ENCODE results near the gene NTRK3.
"Not testable (repeated sequence)": the region's sequence is repeated elsewhere in the genome, so short reads cannot be mapped to it uniquely, and the experiment has no call there.

NTRK3 gene

DNA sequence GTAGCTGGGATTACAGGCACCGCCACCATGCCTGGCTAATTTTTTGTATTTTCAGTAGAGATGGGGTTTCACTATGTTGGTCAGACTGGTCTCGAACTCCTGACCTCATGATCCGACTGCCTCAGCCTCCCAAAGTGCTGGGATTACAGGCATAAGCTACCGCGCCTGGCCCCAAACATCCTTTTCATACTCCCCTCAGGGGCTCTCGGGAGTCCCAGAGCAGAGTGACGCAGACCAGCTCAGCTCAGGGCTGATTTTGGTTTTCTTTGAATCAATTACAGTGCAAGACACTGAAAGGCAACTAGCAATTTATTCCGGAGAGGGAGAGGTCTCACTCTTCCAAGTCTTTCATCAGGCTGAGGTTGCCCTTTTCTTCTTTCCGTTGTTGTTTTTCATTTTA is 184.4 kb downstream of the NTRK3 start:
- not testable (repeated sequence) for DNase-seq

DNA sequence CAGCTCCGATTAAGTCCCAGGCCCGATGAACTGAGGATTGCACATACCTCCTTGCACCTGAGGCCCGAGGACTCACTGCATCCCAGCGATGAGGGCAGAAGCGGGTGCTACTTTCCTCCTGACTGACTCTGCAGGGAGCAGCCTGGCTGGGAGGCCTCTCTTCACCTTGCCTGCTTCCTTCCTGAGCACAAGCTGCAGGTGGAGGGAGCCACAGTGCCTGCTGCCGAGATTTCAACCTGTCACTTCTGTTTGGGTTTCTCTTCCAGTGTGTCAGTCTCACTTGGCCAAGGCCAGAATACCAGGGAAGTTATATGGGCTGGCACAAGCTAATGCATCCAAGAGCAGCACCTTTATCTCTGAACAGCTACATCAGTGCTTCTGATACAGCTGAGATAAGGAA is 185.4 kb downstream of the NTRK3 start:
- DNase-seq, result no peak

DNA sequence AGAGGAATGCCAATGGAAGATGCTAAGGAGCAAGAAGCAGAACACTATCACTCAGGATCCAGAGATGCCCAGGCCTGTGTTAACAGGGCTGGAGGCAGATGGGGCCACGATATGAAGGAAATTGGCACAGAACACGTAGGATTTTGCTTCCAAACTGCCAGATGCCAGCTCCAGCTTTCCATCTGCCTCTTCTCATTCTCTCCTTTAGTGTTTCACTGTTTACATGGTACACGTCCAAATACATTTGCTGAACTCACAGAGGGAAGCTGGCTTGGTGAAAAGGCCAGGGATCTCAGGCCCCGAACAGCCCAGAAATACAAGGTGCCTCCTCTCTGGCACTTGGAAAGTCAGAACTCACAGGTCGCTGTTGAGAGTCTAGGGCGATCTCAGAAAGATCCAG is 187.0 kb downstream of the NTRK3 start:
- DNase-seq, result no peak

DNA sequence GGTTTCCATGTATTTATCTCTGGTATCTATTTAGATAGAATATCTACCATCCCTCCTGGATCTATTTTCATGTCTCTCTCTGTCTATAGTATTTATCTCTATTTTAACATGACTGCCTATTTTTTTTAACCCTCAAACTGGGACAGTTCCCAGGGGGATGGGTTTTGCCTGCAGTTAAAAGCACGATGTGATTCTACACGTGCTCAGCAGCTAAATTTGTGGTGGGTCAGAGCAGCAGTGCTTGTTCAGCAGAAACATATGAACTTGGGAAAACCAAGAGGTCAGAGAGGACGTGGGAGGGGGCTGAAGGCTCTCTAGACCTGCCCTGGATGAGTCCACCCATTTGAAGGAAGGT is 189.2 kb downstream of the NTRK3 start:
- no peak for DNase-seq

DNA sequence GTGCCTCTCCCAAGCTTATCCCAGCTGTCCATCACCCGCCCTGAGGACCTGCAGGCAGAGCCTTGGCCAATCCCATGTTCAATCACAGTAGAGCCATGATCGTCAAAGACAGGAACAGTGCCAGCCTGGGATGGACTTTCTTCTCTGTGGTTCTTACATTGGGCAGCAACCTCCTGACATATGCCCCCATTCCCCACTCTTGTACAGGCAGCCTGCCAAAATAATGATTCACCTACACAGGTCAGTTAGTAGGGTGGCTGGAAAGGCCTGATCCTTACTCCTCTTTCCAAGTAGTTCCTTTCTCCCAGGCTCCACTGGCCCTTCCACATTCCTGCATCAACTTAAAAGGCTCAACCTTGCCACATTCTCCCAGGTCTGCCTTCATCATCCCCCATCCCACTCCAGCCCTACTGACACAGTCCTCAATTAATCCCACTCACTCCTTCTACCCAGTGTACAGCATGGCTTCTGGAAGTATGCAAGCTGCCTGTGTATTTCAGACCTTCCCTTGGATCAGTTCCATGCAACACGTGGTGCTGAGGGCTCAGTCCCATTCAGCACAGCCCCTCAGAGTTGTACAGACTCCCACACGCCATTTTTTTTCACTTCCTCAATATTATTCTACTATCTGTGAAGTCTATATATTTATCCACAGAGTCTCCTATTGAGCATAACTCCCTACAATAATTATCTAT is 189.8 kb downstream of the NTRK3 start:
- no peak for DNase-seq

DNA sequence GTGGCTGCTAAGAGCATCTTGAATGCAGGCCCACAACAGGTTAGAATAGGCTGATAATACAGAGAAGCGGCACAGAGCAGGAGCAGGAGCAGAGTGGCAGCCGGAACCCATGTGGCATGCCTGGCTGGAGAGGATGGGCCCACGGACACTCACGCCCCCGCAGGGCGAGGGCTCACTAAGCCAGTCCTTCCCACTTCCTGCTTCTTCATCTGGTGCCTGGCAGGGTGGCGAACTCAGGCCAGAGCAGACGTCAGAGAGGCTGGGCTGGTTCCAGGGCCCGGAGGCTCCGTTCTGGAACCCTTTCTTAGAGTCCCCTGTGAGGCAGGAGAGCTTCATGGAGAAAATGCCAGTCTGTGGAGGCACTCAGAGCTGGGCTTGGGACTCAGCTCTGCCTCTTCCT is 195.1 kb downstream of the NTRK3 start:
- DNase-seq, result no peak

DNA sequence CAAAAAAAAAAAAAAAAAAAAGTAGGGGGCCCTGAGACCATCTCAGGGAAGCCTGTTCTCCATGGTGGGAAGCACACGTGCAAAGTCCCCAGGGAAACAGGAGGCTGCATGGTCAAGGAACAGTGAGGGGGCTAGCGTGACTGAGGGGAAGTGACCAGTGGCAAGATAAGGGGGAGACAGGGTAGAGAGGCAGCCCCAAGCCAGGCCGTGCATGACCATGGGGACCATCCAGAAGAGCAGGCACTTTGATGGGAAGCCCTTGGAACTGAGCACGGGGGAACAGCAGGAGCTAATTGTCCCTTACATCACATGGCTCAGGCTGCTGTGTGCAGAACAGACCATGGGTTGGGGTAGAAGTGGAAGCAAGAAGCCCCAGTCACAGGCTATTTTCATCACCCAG is 196.2 kb downstream of the NTRK3 start:
- DNase-seq, result no peak

DNA sequence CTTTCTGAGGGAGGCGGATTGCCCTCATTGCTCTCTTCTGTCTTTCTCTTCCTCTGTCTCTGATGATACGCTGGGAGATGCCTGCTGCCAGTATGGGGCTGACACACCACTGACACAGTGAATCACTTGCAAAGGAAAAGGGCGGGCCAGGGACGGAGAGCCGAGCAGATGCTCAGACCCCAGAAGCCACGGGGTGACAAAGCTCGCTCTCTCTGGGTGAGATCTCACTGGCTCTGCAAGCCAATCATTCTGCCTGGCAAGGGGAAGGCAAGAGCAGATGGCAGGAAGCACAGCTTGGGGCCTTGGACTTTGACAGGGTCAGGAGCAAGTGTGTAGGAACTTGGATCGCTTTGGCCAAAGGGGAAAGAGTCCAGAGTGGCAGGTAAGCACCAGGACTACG is 198.7 kb downstream of the NTRK3 start:
- DNase-seq, result no peak

DNA sequence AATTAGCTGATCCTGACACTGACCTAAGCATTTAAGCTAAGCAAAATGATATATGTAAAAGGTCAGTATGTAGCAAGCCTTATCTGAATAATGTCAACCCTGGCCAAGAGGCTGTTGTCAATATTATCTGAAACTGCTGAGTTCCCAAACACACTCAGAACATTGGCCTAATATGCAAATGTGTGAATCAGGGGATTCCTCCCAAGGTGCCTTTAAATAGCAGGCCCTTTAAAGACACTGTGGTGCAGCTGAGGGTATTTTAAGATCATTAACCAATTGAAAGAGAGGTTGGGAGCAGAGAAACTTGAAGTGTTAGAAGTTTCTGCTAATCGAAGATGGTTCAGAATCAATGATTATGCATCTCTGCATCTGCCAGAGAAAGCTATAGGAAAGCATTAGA is 207.0 kb downstream of the NTRK3 start:
- DNase-seq, result no peak

DNA sequence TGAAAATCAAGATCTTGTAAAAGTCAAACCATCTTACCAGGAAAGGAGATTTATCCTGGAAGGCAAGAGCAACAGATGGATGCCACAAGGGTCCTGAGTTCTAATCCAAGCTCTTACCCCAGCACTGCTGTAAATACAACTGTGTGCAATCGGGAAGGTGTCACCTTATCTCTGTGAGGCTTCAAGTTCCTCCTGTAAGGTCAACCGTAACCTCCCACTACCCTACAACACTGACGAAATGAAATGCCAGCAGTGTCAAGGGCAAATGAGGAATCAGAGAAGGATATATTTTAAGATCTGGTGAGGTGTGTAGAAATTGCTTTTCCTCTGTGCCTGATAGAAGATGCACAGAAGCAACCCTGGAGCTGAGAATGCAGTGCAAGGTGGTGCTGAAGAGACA is 207.8 kb downstream of the NTRK3 start:
- DNase-seq, result no peak

DNA sequence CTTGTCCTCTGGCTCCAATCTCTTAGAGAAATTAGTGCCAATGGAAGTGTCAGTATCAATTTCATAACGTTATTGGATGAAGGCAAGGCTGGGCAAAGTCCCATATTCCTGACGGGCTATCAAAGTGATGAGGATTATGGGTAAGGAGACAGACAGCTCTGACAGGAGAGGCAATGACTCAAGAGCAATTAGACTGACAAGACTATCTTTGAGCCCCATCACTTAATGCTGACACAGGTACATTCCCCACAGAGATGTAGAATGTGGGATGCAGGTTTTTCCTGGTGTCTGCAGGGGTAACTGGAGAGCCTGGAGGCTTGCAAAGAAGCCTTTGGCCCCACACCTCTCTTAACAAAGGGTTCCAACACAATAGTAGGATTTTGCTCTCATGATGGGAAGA is 208.3 kb downstream of the NTRK3 start:
- DNase-seq, result no peak

DNA sequence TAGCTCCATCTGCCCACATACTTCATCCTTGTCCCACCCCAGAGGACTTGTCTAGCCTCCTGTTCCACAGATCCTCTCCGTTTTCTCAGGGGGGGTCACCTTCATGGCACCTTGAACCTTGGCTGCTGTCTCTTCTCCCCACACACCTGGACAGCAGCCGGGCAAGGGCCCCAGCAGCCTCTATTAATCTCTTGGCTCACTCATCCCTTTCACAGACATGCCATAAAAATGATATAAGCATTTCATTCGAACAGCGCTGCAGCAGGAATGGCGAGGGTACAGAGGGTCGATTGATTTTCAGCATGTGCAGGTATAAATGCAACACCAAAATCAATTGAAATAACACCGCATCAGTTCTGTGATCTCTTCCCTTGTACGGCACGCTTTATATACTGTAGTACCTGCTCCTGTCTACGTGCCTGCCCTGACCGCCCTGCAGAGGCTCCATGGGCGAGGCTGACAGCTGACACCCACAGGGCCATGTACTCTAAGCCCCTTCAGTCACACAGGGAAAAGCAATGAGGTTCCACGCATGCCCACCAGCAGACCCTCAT is 209.9 kb downstream of the NTRK3 start:
- no peak for DNase-seq

DNA sequence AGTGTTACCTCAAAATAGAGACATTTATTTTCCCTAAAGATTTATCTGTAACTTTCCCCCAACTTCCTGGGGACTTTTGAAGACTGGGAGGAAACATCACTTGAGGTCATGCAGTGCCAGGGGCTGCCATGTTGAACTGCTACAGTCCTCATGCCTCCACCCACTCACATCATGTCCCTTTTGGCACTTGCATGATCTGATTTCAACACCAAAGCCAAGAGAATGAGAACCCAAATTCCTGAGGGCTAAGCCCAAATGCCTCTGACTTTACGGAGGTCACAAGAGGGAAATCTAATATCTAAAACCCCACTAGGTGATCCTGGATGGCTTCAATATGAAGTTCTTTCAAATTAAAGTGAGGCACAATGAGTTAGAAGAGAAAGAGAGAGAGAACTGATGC is 213.1 kb downstream of the NTRK3 start:
- DNase-seq, result no peak

DNA sequence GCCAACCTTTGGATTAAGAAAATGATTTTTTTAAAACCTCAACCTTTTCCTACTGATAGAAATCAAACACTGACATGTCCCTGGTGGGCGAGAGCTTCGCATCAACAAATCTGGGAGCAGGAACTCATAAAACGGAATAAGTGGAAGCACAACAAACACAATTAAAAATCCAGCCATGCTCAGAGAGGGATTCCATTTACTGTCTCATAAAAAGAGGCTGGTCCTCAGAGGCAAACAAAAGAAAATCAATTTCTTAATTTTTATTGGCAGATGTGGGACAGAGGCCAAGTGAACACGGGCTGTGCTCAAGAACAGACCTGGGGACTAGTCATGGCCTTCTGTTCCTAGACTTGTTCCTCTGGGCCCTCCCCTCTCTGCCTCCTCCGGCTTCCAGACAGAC is 214.5 kb downstream of the NTRK3 start:
- no peak for DNase-seq

DNA sequence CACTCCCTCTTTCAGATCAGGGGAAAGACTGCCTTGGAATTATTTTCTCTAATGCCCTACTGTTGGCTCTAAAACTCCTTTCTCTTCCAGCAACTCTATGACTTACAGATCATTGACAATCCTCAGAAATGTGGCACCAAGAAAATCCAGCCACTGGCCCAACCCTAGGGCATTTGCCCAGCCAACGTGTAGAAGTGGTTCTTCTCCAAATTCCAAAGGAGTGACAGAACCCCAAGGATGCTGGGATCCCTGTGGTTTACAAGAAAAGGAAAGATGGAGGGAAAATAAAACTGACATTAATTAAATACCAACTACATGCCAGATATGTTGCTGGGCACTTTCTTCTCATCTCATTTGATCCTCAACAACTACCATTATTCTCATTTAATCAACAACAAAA is 216.0 kb downstream of the NTRK3 start:
- no peak for DNase-seq

DNA sequence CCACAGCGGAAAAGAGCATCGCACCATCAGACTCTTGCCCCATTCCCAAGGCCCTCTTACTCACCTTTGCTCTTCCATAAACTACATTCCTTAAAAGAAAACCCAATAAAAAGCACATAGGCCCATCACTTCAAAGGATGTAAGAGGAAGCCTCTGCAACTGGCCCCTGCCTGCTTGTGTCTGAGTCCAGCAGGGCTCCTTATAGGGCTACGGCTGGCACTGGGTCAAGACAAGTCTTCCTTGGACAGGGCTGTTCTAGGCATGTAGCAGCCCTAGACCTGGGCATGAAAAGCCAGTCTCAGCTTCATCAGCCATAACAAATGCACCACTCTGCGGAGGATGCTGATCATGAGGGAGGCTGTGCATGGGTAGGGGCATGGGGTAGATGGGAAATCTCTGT is 218.3 kb downstream of the NTRK3 start:
- DNase-seq, result no peak

DNA sequence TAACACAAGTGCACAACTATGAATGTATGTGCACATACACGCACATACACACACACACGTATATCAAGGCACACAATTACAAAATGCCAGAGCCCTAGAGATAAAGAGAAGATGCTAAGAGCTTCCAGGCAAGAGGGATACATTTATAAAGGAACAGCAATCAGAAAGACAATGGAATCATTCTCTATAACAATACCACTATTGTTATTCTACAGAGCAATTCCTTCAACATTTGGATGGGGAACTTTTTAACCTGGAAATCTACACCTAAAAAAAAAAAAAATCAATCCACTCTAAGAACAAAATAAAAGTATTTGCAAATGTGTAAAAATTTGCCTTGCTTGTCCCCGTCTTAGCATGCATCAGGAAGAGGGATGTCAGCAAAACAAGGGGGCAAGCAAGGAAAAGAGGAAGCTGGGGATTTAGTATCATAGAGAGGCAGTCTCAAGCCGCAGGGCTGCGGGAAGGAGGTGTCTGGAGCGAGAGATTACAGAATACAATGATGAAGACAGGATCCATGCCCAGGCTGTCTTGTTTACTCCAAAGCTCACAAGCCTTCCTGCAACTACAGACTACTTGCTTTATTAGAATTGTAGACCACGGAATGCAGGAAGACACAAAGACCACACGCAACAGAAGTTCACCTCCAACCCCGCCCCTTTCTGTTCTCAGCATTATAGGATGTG is 220.2 kb downstream of the NTRK3 start:
- DNase-seq, result no peak

DNA sequence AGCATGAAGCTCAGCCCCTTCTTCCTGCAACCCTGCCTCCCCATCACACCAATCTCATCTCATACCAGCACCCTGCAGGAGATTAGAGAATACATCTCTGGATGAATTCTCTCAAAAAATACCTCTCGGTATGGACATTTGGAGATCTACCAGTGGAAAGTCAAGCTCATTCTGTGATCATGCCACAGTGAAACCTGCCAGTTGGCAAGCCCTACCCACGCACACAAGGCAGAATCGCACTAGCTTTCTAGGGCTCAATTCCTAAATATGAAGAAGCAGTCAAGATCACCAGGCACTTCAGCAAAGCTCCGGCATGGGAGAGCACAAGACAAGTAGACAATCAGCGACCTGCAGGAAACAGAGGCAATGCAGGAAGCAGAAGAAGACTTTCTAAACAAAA is 221.2 kb downstream of the NTRK3 start:
- no peak for DNase-seq

DNA sequence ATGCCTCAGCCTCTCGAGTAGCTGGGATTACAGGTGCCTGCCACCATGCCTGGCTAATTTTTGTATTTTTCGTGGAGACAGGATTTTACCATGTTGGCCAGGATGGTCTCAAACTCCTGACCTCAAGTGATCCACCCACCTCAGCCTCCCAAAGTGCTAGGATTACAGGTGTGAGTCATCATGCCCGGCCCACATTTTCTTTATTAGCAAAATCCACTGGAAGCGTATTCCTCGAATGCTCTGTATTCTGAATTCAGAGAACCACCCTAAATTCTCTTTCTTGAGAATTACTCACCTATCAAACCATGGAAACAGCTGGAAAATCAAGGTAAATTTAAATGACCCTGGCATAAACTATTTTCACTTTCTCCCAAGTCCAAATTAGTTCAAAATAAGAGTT is 223.1 kb downstream of the NTRK3 start:
- DNase-seq, result not testable (repeated sequence)

DNA sequence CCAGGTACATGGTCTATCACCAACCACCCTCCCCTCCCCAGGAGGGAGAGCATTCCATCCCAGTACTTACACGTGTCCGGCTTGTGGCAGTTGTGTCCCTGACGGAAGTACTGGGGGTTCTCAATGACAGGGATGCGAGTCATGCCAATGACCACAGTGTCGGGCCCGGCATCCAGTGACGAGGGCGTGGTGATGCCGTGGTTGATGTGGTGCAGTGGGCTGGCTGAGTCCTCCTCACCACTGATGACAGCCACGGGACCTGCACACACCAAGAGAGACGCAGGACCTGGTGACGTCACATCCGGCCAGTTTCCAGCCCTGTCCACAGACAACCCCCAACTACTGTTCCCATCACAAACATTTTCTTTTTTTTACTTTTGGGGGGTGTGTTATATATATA is 223.8 kb downstream of the NTRK3 start:
- DNase-seq, result no peak

DNA sequence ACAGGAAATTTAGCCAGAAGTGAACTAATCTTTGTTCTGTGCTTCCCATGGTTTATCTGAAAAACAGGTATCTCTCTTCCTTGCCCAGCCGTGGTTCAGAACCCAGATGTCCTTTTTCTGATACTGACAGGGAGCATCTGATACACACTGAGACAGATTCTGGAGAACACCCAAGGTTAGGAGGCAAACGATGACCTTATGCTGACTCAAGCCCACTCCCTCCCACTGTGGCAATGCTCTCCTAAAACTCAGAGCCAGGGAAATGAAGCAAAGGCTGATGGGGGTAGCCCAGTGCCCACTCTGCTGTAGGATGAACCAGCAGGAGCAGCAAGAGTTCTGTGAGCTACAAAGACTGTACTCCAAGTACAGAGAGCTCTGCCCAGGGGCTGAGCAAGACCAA is 225.1 kb downstream of the NTRK3 start:
- no peak for DNase-seq

DNA sequence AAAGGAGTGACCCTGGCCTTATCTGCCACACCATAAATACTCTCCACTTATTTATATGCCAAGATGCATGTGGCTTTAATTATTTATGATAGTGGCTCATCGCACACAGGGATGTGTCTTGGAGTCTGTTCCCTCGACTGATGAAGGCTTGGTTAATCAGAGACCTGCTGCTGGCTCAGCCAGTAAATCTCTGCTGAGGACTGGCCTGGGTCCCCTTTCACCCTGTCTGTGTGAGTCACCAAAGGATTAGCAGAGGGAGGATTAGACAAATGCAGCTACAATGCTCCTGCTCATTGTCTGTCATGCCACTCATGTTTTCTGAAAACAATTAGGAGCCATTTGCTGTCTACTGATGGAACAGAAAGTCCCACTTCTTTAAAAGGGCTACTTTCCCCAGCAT is 226.8 kb downstream of the NTRK3 start:
- no peak for DNase-seq

DNA sequence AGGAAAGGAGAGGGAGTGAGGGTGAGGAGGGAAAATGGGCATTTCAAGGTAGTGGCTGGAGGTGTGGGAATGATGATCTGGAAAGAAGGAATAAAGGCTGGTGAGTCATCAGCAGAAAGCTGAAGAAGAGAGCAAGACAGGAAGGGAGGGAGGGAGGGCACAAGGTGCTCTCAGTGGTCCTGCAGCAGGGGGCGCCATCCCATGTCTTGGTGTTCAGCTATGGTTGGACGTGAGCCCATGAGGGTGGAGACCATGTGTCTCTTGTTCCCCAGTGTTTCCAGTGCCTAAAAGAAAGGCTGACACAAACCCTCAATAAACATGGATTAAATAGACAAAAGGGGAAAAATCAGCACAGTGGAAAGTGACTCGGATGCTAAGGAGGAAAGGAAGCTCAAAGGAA is 228.5 kb downstream of the NTRK3 start:
- no peak for DNase-seq

DNA sequence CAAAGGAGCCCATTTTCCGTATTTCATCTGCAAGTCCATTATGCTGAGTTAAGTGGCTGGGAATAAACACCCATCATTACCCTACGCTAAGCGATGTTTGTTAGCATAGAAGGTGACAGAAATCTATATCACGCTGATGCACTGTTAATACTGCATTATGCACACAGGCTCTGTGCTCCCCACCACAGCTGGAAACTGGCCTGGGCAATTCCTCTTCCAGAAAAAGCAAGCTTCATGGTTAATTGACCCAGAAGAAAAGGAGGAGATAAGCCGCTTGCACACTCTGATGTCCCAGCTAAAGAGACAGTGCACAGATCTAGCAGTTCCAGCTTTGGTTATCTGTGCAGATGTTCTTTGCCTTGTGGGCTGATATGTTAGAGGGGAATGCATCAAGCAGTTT is 232.6 kb downstream of the NTRK3 start:
- no peak for DNase-seq

DNA sequence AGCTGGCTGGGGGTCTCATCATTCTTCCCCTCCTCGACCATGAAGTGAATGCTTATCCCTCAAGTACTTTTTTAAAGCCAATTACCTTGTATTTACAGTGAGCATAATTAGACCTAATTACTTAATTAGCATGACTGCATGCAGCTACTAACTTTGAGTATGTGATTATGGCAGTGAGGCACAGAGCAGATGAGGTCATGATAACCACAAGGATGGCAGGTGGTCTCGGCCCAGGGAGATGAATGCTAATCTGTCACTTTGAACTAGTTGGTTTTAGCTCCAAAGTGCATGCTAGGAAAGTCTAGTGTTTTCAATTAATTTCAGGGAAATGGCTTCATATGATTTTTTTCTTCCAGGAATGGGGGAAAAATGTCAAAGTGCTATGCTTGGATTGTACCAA is 233.8 kb downstream of the NTRK3 start:
- no peak for DNase-seq
